ENCODE measurements around the gene SELENOM.
A peak's percentile ranks its signal among the peaks of the same experiment; 100 is the strongest.

The SELENOM gene

GRCh38 chr22:31106731-31107177 lies 614 bp downstream of the SELENOM start:
- Histone ChIP-seq H3K36me3 (ENCODE audit: control insufficient read depth, low read length) (no peaks in the 10 kb centered on the region), H3K27ac (ENCODE audit: low read depth, low read length) (no peak overlapping the region), H3K4me2 (ENCODE audit: low read length) (peak overlapping the region; percentile 83), H3K27me3 (ENCODE audit: control insufficient read depth, low read length) (0 out of 2 replicates have a peak, but pooled peaks cover 5% of the 10 kb centered on the region), H3K4me3 (ENCODE audit: low read length) (peak overlapping the region; percentile 69), H3K79me2 (ENCODE audit: control insufficient read depth, low read length) (no peaks in the 10 kb centered on the region), H3K4me1 (ENCODE audit: control insufficient read depth, low read length) (peaks cover 11% of the 10 kb centered on the region), H3F3A (ENCODE audit: control insufficient read depth, insufficient read depth) (no peaks in the 10 kb centered on the region), H3K9me3 (ENCODE audit: control insufficient read depth, insufficient read depth, low read length) (no peaks in the 10 kb centered on the region), H3K9me2 (replicated peaks; ENCODE audit: control insufficient read depth, low read length) (no peaks in the 10 kb centered on the region), H4K20me1 (ENCODE audit: control insufficient read depth, insufficient read depth, low read depth, low read length) (no peaks in the 10 kb centered on the region)
- TF ChIP-seq EZH2phosphoT487 (IDR thresholded peaks at IDR 0.05; ENCODE audit: borderline replicate concordance, low read length) (no peak), CTCF (IDR thresholded peaks at IDR 0.05; ENCODE audit: low read depth, low read length, poor library complexity, severe bottlenecking) (no peak)

GRCh38 chr22:31106001-31106571 lies 1.3 kb downstream of the SELENOM start:
- no peaks in the 10 kb centered on the region for H4K20me1 ChIP-seq (ENCODE audit: control insufficient read depth, insufficient read depth, low read depth, low read length)
- no peaks in the 10 kb centered on the region for H3K9me3 ChIP-seq (ENCODE audit: control insufficient read depth, insufficient read depth, low read length)
- peaks cover 11% of the 10 kb centered on the region for H3K4me1 ChIP-seq (ENCODE audit: control insufficient read depth, low read length)
- H3K27ac ChIP-seq (ENCODE audit: low read depth, low read length) = no peak overlapping the region
- no peak overlapping the region for H3K4me3 ChIP-seq (ENCODE audit: low read length)
- H3K9me2 ChIP-seq (replicated peaks; ENCODE audit: control insufficient read depth, low read length) = no peaks in the 10 kb centered on the region
- TF ChIP-seq CTCF (IDR thresholded peaks at IDR 0.05; ENCODE audit: low read depth, low read length, poor library complexity, severe bottlenecking) = no peak
- TF ChIP-seq EZH2phosphoT487 (IDR thresholded peaks at IDR 0.05; ENCODE audit: borderline replicate concordance, low read length) = no peak
- no peaks in the 10 kb centered on the region for H3F3A ChIP-seq (ENCODE audit: control insufficient read depth, insufficient read depth)
- no peaks in the 10 kb centered on the region for H3K79me2 ChIP-seq (ENCODE audit: control insufficient read depth, low read length)
- no peak overlapping the region for H3K4me2 ChIP-seq (ENCODE audit: low read length)
- no peaks in the 10 kb centered on the region for H3K36me3 ChIP-seq (ENCODE audit: control insufficient read depth, low read length)
- H3K27me3 ChIP-seq (ENCODE audit: control insufficient read depth, low read length) = 0 out of 2 replicates have a peak, but pooled peaks cover 5% of the 10 kb centered on the region

GRCh38 chr22:31105282-31105929 lies 2.0 kb downstream of the SELENOM start:
- Histone ChIP-seq H3K36me3 (ENCODE audit: control insufficient read depth, low read length) (no peaks in the 10 kb centered on the region), H3K4me1 (ENCODE audit: control insufficient read depth, low read length) (peaks cover 11% of the 10 kb centered on the region), H3F3A (ENCODE audit: control insufficient read depth, insufficient read depth) (no peaks in the 10 kb centered on the region), H3K9me3 (ENCODE audit: control insufficient read depth, insufficient read depth, low read length) (no peaks in the 10 kb centered on the region), H3K4me2 (ENCODE audit: low read length) (no peak overlapping the region), H3K27ac (ENCODE audit: low read depth, low read length) (no peak overlapping the region), H4K20me1 (ENCODE audit: control insufficient read depth, insufficient read depth, low read depth, low read length) (no peaks in the 10 kb centered on the region), H3K4me3 (ENCODE audit: low read length) (no peak overlapping the region), H3K9me2 (replicated peaks; ENCODE audit: control insufficient read depth, low read length) (no peaks in the 10 kb centered on the region), H3K79me2 (ENCODE audit: control insufficient read depth, low read length) (no peaks in the 10 kb centered on the region), H3K27me3 (ENCODE audit: control insufficient read depth, low read length) (0 out of 2 replicates have a peak, but pooled peaks cover 5% of the 10 kb centered on the region)
- no peak for TF ChIP-seq CTCF (IDR thresholded peaks at IDR 0.05; ENCODE audit: low read depth, low read length, poor library complexity, severe bottlenecking)
- no peak for TF ChIP-seq EZH2phosphoT487 (IDR thresholded peaks at IDR 0.05; ENCODE audit: borderline replicate concordance, low read length)

All from DOHH2 (cell line).